GM19238 (cell line): ENCODE results near the gene SMC3.

Source experiments
- DNase-seq: peaks from one replicate; pipeline ENCODE4 v3.0.0; 2011; ENCODE audit warnings: low spot score; ENCODE audit not compliant: insufficient read length

SMC3 gene

DNA sequence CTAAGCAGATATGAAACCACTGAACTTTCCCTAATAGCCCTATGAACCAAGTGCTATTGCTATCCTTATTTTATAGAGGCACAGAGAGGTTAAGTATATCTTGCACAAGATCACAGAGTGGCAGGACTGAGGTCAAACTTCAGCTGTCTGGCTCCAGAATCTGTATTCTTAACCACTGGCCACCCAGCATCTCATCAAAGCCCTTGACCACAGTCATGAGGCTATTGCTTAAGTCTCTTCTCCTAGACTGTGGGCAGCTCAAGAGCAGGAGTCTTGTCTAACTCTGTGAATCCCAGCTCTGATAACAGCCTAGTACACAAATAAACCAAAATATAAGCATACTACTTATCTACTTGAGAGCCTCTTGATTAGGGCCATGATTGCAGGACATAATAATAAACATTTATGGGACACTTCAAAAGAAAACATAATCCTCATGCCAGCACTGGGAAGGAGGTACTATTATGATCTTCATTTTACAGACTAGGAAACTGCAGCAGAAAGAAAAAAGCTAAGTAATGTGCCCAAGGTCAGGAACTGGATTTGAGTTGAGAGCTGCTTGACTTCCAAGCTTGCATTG is 22.4 kb upstream of the SMC3 start:
- no peak for DNase-seq

DNA sequence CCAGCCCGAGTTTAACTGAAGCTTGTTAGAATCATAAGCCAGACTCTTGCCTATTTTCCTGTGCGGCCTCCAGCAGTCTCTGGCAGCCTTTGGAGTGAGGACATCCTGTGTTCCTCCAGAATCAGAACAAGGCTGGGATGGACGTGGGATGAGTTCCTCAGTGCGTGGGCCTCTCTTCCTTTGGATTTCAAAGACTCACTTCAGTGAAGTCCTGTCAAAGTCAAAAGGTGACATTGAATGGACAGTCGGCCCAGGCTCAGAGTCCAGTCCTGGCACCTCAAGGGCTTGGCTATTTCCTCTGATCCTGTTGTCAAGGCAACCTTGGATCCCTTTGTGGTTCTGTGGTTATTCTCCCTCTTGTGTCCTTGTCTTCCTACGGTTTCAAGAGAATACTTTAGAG is 21.4 kb upstream of the SMC3 start:
- no peak for DNase-seq

DNA sequence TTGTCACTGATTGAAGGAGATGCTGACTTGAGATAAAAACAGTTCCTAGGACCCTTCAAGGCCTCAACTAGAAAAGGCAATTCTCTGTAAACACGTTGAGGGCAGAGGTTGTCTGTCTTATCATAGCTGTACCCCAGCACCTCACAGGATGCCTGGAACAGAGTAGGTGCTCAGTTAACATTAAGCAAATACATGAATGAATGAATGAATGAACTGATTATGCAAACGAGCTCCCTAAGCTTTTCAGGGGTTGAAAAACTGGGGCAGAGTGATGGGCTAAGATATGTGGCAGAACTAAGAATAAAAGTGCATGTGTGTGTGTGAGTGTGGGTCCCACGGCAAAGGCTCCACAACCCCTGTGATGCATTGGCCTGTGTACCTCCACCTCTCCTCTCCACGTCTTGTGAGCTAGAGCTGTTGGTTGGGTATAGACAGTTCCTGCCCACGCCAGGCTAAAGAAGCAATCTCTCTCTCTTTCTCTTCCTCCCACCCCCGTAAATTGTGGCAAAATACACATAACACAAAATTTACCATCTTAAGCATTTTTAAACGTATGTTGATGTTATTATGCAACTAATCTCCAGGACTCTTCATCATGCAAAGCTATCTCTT is 20.9 kb upstream of the SMC3 start:
- no peak for DNase-seq

DNA sequence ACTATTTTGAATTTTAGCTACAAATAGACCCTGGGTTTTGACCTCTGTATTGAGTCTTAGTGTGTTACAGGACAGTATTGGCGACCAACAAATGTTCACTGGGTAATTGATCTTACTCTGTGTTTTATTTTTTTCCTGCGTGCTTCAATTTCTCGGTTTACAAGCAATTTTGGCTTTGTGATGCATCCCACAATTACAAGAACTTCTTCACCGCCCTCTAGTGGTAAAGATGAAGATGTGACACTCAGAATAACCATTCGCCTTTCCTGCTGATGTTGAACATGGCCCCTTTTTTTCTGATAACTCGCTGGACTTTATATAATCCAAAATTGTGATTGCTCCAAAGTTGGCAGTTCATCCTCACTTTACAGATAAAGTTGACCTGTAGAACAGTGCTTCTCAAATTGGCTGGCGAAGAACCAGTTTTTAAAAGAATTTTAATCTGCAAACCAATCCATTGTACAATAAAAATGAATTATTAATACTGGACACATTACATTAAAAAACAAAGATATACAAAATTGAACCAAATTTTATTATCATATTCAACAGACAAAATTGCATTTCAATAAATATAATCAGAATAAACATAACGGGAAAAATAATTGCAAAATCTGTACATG is 20.2 kb upstream of the SMC3 start:
- DNase-seq, result no peak

DNA sequence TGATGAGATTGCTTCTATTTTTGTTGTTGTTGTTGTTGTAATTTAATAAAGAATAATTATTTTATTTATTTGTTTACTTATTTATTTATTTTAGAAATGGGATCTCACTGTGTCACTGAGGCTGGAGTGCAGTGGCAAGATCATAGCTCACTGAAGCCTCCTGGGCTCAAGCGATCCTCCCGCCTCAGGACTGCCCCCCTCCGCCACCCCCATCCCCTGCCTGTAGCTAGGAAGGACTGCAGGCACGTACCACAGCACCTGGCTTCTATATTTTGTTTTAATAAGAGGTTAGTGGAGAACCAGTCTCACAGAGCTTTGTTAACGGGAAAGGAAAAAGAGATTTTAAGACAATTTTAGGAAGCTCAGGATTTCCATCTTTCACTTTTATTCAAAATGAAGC is 19.5 kb upstream of the SMC3 start:
- DNase-seq, result no peak

DNA sequence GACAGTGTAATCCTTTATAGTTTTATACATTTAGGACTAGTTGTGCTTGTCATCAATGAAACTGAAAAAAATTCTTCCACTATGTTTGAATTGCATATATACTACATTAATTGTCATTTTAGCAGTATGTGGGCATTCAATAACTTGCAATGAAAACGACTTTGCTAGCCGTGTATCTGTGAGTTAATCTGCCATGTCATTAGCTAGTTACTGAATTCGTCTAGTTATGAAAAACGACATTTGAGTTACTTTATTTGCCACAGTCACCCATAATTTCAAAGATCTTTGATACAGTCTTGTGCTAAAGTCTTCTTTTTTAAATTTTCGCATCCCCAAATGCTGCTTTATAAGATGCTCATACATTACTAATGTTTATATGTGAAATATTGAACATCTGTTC is 18.3 kb upstream of the SMC3 start:
- no peak for DNase-seq

DNA sequence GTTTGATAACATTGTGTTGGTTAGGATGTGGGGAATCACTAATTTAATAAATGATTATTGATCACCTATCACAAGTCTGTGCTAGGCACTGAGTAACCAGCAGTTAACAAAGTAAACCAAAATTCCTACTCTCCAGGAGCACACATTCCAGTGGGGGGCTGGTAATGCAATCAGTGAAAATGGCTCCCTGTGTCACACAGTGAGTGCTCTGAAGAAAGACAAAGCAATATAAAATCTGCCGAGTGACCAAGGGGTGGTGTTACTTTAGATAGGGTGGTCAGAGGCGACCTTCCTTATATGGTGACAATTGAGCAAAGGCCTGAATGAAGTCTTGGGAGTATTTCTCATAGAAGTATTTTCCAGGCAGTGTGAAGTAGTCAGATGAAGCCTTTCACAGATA is 13.6 kb upstream of the SMC3 start:
- no peak for DNase-seq

DNA sequence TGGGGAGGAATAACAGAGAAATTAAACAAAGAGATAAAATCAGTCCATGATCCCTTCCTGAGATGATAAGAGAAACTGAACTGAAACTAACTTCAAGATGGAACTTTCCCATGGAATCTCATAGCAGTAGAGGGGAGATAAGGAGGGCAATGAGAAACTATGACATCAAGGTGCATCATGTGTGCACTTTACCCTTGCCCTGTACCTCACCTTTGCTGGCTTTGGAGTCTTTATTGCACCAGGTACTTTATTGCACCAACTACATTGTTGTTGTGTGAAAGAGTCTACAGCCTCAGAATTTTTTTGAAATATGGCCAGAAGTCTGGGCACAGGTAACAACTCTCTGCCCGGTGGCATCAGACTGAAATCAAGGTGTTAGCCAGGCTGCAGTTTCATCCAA is 11.2 kb upstream of the SMC3 start:
- DNase-seq, result no peak

DNA sequence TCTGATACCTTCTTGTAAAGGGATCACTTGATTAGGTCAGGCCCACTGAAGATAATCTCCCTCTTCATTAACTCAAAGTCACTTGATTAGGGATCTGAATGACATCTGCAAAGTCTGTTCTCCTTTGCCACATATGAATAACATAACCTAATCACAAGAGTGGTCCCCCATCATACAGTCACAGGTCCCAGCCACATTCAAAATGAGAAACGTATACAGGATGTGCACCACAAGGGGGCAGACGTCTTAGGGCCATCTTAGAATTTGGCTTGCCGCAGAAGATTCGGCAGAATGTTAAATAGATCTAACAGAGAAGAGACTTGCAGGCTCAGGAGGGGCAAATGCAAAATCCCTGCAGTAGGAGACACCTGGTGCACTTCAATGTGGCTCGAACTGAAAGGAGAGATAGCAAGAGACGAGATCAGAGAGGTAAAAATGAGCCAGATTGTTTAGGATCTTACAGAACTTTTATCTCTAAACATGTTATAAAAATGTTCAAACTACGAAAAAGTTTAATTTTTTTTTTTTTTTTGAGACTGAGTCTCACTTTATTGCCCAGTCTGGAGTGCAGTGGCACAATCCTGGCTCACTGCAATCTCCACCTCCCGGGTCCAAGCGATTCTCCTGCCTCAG is 10.4 kb upstream of the SMC3 start:
- peak; percentile 30 for DNase-seq

DNA sequence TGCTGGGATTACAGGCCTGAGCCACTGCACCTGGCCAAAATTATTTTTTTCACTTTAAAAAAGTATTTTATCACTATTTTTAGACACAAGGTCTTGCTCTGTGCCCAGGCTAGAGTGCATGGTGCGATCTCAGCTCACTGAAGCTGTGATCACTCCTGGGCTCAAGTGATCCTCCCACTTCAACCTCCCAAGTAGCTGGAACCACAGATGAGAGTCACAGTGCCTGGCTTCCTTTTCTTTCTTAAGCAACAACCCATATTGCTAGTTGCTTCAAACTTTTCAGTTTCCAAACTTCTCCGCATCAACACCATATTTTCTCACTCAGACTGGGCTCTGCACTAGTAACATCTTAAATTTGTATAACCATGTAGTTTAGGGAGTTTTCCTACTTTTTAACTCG is 9.5 kb upstream of the SMC3 start:
- DNase-seq, result no peak

DNA sequence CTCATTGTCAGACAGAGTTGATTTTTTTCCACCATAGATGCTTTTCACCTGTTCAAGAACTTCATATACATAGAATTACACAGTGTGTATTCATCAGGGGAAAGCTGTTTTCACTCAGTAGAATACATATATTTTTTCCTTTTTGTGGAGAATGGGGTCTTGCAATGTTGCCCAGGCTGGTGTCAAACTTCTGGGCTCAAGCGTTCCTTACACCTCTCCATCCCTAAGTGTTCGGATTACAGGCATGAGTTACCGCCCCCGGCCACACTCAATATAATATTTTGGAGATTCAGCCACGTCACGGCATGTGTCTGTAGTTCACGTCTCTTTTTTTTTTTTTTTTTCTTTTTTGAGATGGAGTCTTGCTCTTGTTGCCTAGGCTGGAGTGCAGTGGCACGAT is 7.5 kb upstream of the SMC3 start:
- DNase-seq, result no peak

DNA sequence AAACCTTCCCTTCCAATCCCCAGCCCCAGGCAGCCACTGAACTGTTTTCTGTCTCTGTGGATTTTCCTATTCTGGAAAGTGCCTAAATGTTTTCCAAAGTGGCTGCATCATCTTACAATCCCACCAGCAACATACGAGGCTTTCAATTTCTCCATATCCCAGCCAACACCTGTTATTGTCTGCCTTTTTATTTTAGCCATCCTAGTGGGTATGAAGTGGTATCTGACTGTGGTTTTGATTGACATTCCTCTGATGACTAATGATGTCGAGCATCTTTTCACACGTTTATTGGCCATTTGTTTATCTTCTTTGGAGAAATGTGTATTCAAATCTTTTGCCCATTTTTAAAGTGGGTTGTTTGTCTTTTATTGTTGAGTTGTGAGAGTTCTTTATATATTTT is 6.2 kb upstream of the SMC3 start:
- DNase-seq, result no peak

DNA sequence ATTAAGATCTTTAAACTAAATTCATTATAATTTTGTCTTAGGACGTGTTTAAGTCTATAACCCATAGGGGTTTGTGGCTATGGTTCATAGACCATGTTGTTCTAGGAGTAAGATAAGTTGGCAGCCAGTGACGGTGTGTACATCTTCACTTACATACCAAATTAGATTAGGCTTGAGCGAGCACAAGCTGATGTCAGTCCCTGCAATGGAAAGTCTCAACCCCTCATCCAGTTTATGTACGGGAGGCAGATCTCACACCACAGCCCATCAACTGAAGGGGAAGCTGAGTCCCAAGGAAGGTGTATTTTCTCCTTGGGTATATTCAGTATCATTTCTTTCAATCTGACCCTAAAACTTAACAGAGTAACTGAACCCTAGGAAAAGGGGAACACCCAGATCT is 5.1 kb upstream of the SMC3 start:
- no peak for DNase-seq

DNA sequence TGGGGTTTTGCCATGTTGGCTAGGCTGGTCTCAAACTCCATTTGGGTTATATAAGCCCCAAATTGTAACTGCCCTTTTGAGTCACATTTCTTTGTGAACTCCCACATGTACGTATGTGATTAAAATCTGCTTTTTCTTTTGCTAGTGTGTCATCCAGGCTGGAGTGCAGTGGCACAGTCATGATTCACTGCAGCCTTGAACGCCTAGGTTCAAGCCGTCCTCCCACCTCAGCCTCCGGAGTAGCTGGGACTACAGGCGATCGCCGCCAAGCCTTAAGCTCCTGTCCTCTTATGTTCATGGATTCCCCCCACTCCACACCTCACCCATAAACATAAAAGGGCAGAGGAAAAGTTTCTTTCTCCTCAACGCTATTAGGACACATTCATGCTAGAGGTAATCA is 4.4 kb upstream of the SMC3 start:
- DNase-seq, result no peak

DNA sequence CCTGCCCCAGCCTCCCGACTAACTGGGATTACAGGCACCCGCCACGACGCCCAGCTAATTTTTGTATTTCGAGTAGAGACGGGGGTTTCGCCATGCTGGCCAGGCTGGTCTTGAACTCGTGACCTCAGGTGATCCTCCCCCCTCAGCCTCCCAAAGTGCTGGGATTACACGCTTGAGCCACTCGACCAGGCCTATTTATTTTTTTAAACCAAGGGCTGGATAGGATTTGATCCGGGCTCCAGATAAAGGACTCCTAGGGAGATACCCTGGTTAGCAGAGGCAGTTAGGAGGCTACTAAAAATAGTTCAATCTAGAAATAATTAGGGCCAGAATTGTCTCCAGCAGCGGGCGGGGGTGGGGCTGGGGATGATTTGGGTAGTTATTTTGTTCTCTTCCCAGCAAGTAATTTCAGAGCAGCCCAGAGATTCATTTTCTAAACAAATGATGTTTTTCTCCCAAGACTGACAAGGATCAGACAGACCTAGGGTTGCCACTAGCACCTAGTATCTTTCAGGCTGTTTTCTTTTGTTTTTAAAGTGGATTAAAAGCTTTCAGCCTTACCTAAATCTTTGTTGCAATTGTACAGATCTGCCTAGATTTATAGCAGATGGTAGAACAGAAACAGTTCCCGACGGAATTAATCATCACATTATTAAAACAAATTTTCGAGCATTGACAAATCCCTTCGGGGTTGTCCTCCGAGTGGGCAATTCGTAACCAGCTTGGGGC is 859 bp upstream of the SMC3 start:
- no peak for DNase-seq

DNA sequence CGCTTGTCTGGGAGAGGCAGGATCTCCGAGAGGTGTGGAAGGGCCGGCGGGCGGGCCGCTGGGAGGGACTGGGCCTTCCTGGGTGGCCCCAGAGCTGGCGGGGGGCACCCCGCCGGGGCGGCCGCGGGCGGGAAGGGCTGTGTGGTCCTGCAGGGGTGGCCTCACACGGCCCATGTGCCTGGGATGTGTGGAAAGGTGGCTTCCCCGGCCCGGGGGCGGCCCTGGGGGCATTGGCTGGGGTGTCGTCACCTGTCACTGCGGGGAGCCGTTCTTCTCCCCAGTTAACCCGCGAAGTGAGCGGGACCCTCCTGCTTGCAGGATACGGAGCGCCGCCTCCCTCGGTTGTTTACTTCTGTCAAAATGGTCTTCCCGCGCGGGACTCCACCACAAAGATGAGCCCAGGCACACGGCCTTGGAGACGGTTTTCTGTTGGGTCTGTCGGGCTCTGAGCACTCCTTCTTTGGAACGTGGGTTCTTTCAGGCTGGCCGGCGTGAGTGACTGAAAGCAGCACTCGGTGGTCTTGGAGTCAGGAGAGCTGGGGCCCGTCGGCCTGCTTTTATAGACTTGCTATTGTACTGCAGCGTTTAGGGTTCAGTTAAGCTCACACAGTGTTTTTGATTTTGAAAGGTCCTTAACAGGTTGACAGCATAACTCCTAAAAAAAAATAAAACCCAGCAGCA is 700 bp downstream of the SMC3 start:
- no peak for DNase-seq

DNA sequence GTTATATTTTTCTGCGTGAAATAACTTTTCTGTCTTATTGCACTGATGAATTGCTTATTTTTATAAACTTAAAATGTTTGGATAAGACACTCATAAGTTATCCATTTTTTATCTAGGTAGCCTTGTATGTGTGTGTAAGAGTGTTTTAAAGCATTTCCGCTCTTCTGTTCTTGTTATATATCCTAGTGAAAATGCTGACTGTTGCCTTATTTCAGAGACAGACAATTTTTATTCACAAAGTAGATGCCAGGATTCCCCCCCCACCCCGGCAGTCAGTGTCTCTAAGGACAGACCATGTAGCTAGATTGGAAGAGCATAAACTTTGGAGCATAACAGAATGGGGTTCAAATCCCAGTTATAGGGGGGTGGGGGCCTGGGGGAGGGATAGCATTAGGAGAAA is 1.6 kb downstream of the SMC3 start:
- DNase-seq, result no peak

DNA sequence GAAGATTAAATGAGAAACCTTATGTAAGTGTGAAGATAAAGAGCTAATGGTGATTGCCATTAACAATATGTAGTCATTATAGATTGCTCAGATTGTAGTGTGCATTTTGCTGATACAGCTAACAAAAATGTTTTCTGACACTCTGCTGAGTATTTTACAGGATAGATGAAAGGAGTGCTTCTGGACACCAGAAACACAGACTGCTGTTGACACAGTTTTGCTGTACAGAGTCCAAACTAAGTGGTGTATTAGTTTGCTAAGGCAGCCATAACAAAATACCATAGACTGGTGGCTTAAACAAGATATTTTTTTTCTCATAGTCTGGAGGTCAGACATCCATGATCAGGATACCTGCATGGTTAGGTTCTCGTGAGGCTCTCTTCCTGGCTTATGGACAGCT is 2.2 kb downstream of the SMC3 start:
- no peak for DNase-seq

DNA sequence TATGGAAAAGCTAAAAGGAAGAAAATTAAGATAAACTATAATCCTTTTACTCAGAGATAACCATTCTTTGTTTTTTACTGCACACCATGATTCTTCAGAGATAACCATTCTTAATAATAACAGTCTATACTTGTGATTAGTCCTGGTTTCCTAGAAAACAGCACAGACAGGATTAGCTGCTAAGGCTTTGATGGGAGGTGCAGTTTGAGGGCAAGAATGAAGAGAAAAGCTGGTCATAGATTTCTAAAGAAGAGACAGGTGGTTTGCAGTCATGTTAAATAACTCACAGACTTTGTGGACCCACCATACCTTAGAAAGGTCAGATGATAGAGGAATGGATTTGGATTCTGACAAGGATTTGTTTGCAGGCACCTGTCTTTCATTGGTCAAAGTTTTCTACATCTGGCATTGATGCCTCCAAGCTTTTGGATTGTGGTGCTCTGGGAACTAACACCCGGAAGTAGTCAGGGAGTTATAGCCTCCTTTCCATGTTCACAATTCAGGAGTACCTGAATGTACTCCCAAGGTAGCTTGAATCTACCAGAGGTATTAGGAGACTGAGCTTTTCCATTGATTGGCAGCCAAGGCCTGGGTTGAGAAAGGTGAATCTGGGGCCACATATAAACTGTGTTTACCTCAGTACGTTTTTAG is 3.7 kb downstream of the SMC3 start:
- DNase-seq, result no peak

DNA sequence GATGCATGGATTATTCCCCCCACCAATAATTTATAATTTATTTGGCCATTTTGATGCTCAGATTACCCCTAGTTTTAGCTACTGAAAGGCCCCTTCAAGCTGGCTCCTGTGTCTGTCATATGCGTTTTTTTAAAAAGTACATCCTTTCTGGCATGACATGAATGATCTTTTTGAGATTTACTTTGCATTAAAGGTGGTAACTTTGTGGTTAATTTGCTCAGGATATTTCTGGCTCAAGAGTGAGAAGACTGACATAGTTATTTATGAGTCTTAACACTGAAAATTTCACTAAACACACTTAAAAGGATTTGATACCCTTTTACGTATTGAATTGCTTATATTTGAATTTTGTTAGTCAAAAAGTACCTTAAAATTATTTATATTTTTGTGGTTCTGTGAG is 5.4 kb downstream of the SMC3 start:
- no peak for DNase-seq

DNA sequence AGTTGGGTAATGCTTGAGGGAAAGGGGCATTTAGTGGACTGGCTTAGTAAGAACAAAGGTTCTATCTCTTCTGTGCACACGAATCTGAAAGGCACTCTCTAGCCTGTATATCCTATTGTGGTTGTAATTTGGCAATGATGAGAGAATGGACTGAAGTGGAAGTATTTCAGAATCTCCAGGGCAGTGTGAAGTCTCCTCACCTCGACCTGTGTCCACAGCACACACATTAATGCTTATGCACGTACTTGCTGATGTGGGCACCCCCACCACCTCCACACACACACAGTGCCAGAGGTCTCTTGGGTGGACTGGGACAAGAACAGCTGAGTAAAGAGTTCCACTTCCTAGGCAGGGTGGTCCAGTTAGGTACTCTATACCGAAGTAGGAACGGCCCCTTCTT is 6.9 kb downstream of the SMC3 start:
- DNase-seq, result no peak
